PFSK-1 (cell line): ENCODE measurements around the gene PIAS4.

ENCODE experiments used
- POLR2AphosphoS5 ChIP-seq: IDR thresholded peaks from 2 replicates; pipeline ENCODE4 v1.6.1; 2012; ENCODE audit warnings: low read depth, mild to moderate bottlenecking, control low read depth, low read length, moderate library complexity
- REST ChIP-seq, 2 experiments: IDR thresholded peaks; 2 replicates each; pipeline versions ENCODE4 v1.6.1 to v1.8.0; 2011 to 2012; ENCODE audit warnings: low read depth in 2 of 2, low read length in 2 of 2, control low read depth in 1 of 2, inconsistent platforms in 1 of 2, mild to moderate bottlenecking in 1 of 2, moderate library complexity in 1 of 2; ENCODE audit not compliant: insufficient read depth in 1 of 2
- SIN3A ChIP-seq: IDR thresholded peaks from 2 replicates; pipeline ENCODE4 v1.6.1; 2012; ENCODE audit warnings: mild to moderate bottlenecking, low read length, moderate library complexity, borderline replicate concordance; ENCODE audit not compliant: insufficient read depth
- TAF1 ChIP-seq: IDR thresholded peaks from 2 replicates; pipeline ENCODE4 v1.6.1; 2012; ENCODE audit warnings: low read length, control low read depth, borderline replicate concordance; ENCODE audit not compliant: insufficient read depth

GRCh38 chr19:4045597-4046361 is 38.2 kb downstream of the PIAS4 start:
- no peak for TF ChIP-seq POLR2AphosphoS5
- no peak for TF ChIP-seq REST (IDR thresholded peaks at IDR 0.05; ENCODE audit: insufficient read depth in 1 of 2, low read depth in 2 of 2, low read length in 2 of 2)
- no peak for TF ChIP-seq TAF1
- no peak for TF ChIP-seq SIN3A
